ENCODE measurements around the gene MYO1B. TPM values are rescaled to one million over a fixed set of nuclear protein-coding genes. Genes with fewer than 3 reads are reported as not detected.

MYO1B gene
- total RNA-seq, 1 experiment from 2014 or later = 241 TPM

- BruUV-seq (replicated peaks) = no TSS peak
Measured at GRCh38 chr2:191396794-191397193, 151.6 kb downstream of the MYO1B start.

GRCh38 chr2:191399601-191400000, 154.4 kb downstream of the MYO1B start:
- no TSS peak for BruUV-seq (replicated peaks)
- Mint-ChIP-seq H3K36me3 (ENCODE audit: insufficient read depth, unreplicated experiment) (peaks cover 70% of the 10 kb centered on the region), H3K27me3 (ENCODE audit: insufficient read depth, unreplicated experiment) (no peaks in the 10 kb centered on the region), H3K4me3 (ENCODE audit: unreplicated experiment) (no peak overlapping the region), H3K9me3 (ENCODE audit: unreplicated experiment) (no peaks in the 10 kb centered on the region), H3K4me1 (ENCODE audit: insufficient read depth, unreplicated experiment) (no peaks in the 10 kb centered on the region), H3K27ac (ENCODE audit: low read depth, unreplicated experiment) (no peak overlapping the region)
- POLR2A ChIA-PET = no interaction called here
- no peak for TF ChIP-seq CTCF (IDR thresholded peaks at IDR 0.05; ENCODE audit: unreplicated experiment)
- CTCF ChIA-PET = interaction anchor here (0.6 kb wide), 1 partner anchor 1172 kb away, joined by 3 read pairs; no protein-coding TSS in a partner anchor
- DNase-seq (ENCODE audit: unreplicated experiment) = no peak
- intact Hi-C loops (cut with micrococcal nuclease) = no loop called here

More at GRCh38 chr2:191396794-191397193, 151.6 kb downstream of the MYO1B start:
- no peaks in the 10 kb centered on the region for H3K4me1 Mint-ChIP-seq (ENCODE audit: insufficient read depth, unreplicated experiment)
- no peak overlapping the region for H3K4me3 Mint-ChIP-seq (ENCODE audit: unreplicated experiment)
- no peak overlapping the region for H3K27ac Mint-ChIP-seq (ENCODE audit: low read depth, unreplicated experiment)
- TF ChIP-seq CTCF (IDR thresholded peaks at IDR 0.05; ENCODE audit: unreplicated experiment) = no peak
- POLR2A ChIA-PET = no interaction called here
- DNase-seq (ENCODE audit: unreplicated experiment) = no peak
- H3K27me3 Mint-ChIP-seq (ENCODE audit: insufficient read depth, unreplicated experiment) = no peaks in the 10 kb centered on the region
- H3K9me3 Mint-ChIP-seq (ENCODE audit: unreplicated experiment) = no peaks in the 10 kb centered on the region
- intact Hi-C loops (cut with micrococcal nuclease) = no loop called here
- CTCF ChIA-PET = interaction anchor here (0.7 to 0.9 kb wide), 2 partner anchors 123 to 231 kb away, joined by 3 to 6 read pairs; no protein-coding TSS in a partner anchor
- peaks cover 70% of the 10 kb centered on the region for H3K36me3 Mint-ChIP-seq (ENCODE audit: insufficient read depth, unreplicated experiment)

- Mint-ChIP-seq H3K4me1 (ENCODE audit: insufficient read depth, unreplicated experiment) (no peaks in the 10 kb centered on the region), H3K36me3 (ENCODE audit: insufficient read depth, unreplicated experiment) (peaks cover 67% of the 10 kb centered on the region), H3K9me3 (ENCODE audit: unreplicated experiment) (no peaks in the 10 kb centered on the region), H3K27ac (ENCODE audit: low read depth, unreplicated experiment) (no peak overlapping the region), H3K4me3 (ENCODE audit: unreplicated experiment) (no peak overlapping the region), H3K27me3 (ENCODE audit: insufficient read depth, unreplicated experiment) (no peaks in the 10 kb centered on the region)
- ChIA-PET CTCF (interaction anchor here (0.7 kb wide), 1 partner anchor 14 kb away, joined by 3 read pairs; no protein-coding TSS in a partner anchor), POLR2A (interaction anchor here (0.5 to 0.9 kb wide), 2 partner anchors 12 to 220 kb away, joined by 3 to 4 read pairs; no protein-coding TSS in a partner anchor)
- intact Hi-C loops (cut with micrococcal nuclease) = no loop called here
- no TSS peak for BruUV-seq (replicated peaks)
- no peak for DNase-seq (ENCODE audit: unreplicated experiment)
- no peak for TF ChIP-seq CTCF (IDR thresholded peaks at IDR 0.05; ENCODE audit: unreplicated experiment)
Measured at GRCh38 chr2:191401287-191401686, 156.1 kb downstream of the MYO1B start.

GRCh38 chr2:191402966-191403565, 157.9 kb downstream of the MYO1B start:
- Mint-ChIP-seq H3K36me3 (ENCODE audit: insufficient read depth, unreplicated experiment) (peaks cover 60% of the 10 kb centered on the region), H3K9me3 (ENCODE audit: unreplicated experiment) (no peaks in the 10 kb centered on the region), H3K27ac (ENCODE audit: low read depth, unreplicated experiment) (no peak overlapping the region), H3K4me1 (ENCODE audit: insufficient read depth, unreplicated experiment) (no peaks in the 10 kb centered on the region), H3K4me3 (ENCODE audit: unreplicated experiment) (no peak overlapping the region), H3K27me3 (ENCODE audit: insufficient read depth, unreplicated experiment) (no peaks in the 10 kb centered on the region)
- no peak for DNase-seq (ENCODE audit: unreplicated experiment)
- ChIA-PET POLR2A (interaction anchor here (1.0 kb wide), 1 partner anchor 17 kb away, joined by 3 read pairs; no protein-coding TSS in a partner anchor), CTCF (interaction anchor here (1.2 kb wide), 1 partner anchor 98 kb away, joined by 4 read pairs; no protein-coding TSS in a partner anchor)
- intact Hi-C loops (cut with micrococcal nuclease) = no loop called here
- no TSS peak for BruUV-seq (replicated peaks)
- no peak for TF ChIP-seq CTCF (IDR thresholded peaks at IDR 0.05; ENCODE audit: unreplicated experiment)

Measured in MCF 10A (cell line).